Peyer's patch (tissue), 4 donors: Measurements from ENCODE around the gene MYBPH. TPM values are rescaled to one million over a fixed set of nuclear protein-coding genes. Genes with fewer than 3 reads are reported as not detected.
A peak's percentile ranks its signal among the peaks of the same experiment; 100 is the strongest.

Experiments used
- DNase-seq, 3 donors: peaks; one replicate each; pipeline ENCODE4 v3.0.0-alpha.2; 2017 to 2019
- H3K27ac ChIP-seq, 4 donors: fragments of 200-600 bp; sonication (generic); one replicate each; pipeline ENCODE4 v1.5.1; 2016 to 2019
- H3K27me3 ChIP-seq, 2 donors: fragments of 200-600 bp; sonication (generic); one replicate each; pipeline ENCODE4 v1.5.1; 2019
- H3K36me3 ChIP-seq, 3 donors: fragments of 200-600 bp; sonication (generic); one replicate each; pipeline ENCODE4 v1.5.1; 2016 to 2019
- H3K4me1 ChIP-seq, 4 donors: fragments of 200-600 bp; sonication (generic); one replicate each; pipeline ENCODE4 v1.5.1; 2016 to 2019
- H3K4me3 ChIP-seq, 4 donors: fragments of 200-600 bp; sonication (generic); 1 replicate in 3 of 4; 2 replicates in 1 of 4; pipeline ENCODE4 v1.5.1; 2016 to 2019; ENCODE audit warnings: mild to moderate bottlenecking in 1 of 4
- H3K9me3 ChIP-seq, 4 donors: fragments of 200-600 bp; sonication (generic); one replicate each; pipeline ENCODE4 v1.5.1; 2016 to 2019; ENCODE audit warnings: mild to moderate bottlenecking in 1 of 4
- POLR2A ChIP-seq, 2 donors: fragments of 450-650 bp; IDR thresholded peaks; one replicate each; pipeline ENCODE4 v1.5.1; 2017; ENCODE audit warnings: antibody characterized with exemption in 2 of 2, mild to moderate bottlenecking in 2 of 2, moderate library complexity in 2 of 2
- total RNA-seq, 4 donors: library from RNA; depleted of rRNA; stranded (reverse); fragments of >200 nt; gene quantifications; one replicate each; pipeline ENCODE4 v1.1.0, GENCODE V29; 2016
- TF ChIP-seq, protein P1 (sequence below), 6 experiments: fragments of 450-650 bp in 4 of 6; fragments of 200-600 bp in 2 of 6; sonication (generic) in 1 of 6; IDR thresholded peaks; one replicate each; pipeline ENCODE4 v1.5.1; 2017 to 2019; ENCODE audit warnings: antibody characterized with exemption in 6 of 6, mild to moderate bottlenecking in 3 of 6, moderate library complexity in 1 of 6

MYBPH gene
- total RNA-seq, 4 donors from 2014 or later: not detected

DNA sequence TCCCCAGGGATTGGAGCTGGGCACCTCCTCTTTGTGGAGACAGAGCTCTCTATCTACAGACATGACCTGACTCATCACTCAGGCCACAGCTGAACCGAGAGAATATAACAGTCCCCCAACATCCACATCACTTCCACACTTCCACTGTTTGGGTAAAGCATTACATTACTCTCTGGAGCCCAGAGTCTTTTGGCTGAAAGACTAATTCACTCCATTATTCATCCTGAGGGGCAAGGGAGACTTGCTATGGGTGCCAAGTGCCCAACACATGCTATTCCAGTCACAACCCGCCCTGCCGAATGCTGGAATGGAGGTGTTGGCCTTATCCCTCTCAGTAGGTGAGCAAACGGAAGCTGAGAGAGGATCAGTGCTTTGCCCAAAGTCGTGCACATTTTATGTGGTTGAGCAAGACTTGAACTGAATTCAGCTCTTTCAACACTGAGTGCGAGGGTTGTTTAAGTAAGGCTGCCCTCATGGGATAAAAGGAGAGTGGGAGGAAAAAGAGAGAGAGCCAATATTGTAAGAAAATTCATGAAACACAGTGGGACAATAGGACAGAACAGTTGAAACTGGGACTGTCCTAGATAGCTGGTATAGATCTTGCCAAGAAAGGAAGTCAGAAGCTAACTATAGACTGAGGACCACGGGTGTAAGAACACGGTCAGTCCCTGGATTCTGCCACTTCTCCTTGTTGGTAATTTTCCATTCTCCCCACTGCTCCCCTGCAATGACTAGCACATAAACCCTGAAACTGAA lies 24.4 kb upstream of the MYBPH start:
- Histone ChIP-seq H3K4me3 (no peak overlapping the region), H3K27ac (peak overlapping the region; percentile 27 to 75 (median 50)), H3K36me3 (no peaks in the 10 kb centered on the region)

DNA sequence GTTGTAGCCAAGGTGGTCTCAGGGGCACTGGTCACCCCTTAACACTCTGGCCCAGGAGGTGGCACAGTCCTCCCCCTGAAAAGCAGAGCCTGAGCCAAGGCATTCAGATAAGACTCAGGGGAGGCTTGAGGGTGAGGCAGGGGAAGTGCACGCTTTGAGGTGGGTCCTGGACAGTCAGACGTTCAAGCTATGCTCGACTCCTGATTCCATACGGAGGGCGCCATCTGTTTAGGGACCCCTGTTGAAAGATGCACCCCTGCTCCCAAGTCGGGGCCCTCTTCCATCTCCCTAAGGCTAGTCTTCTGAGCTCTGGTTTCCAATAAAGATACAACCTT lies 23.8 kb upstream of the MYBPH start:
- TF ChIP-seq POLR2A (IDR thresholded peaks at IDR 0.05): no peak
- TF ChIP-seq, protein P1, sequence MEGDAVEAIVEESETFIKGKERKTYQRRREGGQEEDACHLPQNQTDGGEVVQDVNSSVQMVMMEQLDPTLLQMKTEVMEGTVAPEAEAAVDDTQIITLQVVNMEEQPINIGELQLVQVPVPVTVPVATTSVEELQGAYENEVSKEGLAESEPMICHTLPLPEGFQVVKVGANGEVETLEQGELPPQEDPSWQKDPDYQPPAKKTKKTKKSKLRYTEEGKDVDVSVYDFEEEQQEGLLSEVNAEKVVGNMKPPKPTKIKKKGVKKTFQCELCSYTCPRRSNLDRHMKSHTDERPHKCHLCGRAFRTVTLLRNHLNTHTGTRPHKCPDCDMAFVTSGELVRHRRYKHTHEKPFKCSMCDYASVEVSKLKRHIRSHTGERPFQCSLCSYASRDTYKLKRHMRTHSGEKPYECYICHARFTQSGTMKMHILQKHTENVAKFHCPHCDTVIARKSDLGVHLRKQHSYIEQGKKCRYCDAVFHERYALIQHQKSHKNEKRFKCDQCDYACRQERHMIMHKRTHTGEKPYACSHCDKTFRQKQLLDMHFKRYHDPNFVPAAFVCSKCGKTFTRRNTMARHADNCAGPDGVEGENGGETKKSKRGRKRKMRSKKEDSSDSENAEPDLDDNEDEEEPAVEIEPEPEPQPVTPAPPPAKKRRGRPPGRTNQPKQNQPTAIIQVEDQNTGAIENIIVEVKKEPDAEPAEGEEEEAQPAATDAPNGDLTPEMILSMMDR (IDR thresholded peaks at IDR 0.05): no peak
- Histone ChIP-seq H3K9me3 (no peaks in the 10 kb centered on the region), H3K27me3 (no peaks in the 10 kb centered on the region), H3K36me3 (no peaks in the 10 kb centered on the region), H3K4me3 (no peak overlapping the region), H3K27ac (peak overlapping the region in 2 of 4 donors; percentile 44 to 75), H3K4me1 (peaks cover 0 to 2% (median 0%) of the 10 kb centered on the region in 4 donors)
- DNase-seq: peak in 1 of 3 donors; percentile 38

More for the DNA sequence above, 24.4 kb upstream of the MYBPH start:
- H3K9me3 ChIP-seq: no peaks in the 10 kb centered on the region
- TF ChIP-seq, protein P1 (IDR thresholded peaks at IDR 0.05): no peak
- TF ChIP-seq POLR2A (IDR thresholded peaks at IDR 0.05): no peak
- H3K4me1 ChIP-seq: peaks cover 0 to 2% (median 0%) of the 10 kb centered on the region in 4 donors
- no peaks in the 10 kb centered on the region for H3K27me3 ChIP-seq
- peak in 1 of 3 donors; percentile 35 for DNase-seq

DNA sequence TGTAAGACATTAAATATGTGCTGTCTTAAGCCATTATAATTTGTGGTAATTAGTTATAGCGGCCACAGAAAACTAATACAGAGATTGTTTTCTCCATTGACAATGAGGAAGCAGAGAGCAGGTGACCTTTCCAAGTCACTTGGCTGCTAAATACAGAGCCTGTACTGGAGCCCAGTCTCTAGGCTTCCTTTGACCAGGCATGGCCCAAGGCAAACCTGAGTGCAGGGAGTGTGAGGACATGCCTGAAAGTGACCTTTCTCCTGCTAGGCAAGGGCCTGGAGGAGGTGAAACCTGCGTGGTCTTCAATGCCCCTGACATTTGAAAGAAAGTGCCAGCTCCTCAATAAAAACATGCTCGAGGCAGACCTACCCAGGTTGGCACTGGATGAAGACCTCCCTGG lies 23.4 kb upstream of the MYBPH start:
- Histone ChIP-seq H3K9me3 (no peaks in the 10 kb centered on the region), H3K4me3 (no peak overlapping the region), H3K27me3 (no peaks in the 10 kb centered on the region), H3K4me1 (peaks cover 0 to 2% (median 0%) of the 10 kb centered on the region in 4 donors), H3K36me3 (no peaks in the 10 kb centered on the region), H3K27ac (peak overlapping the region in 1 of 4 donors; percentile 75)
- DNase-seq: no peak
- TF ChIP-seq, protein P1 (IDR thresholded peaks at IDR 0.05): no peak
- no peak for TF ChIP-seq POLR2A (IDR thresholded peaks at IDR 0.05)

DNA sequence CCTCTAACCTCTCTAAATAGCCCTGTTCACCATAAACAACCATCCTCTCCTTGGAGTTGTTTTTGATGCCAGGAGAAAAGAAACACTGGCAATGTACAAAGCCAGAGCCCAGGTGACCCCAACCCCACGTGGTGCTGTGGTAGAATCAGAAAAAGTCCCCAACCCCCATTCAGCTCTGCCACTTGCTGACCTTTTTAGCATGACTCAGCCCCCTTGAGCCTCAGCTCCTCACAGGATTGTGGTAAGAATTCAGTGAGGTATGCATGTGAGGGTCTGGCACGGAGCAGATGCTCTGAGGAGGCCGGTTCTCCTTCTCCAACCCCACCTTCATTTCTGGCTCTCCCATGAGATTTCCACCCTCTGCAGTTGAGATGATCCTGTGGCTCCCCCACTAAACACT lies 22.0 kb upstream of the MYBPH start:
- DNase-seq: peak in 1 of 3 donors; percentile 11
- Histone ChIP-seq H3K4me1 (no peaks in the 10 kb centered on the region), H3K9me3 (no peaks in the 10 kb centered on the region), H3K36me3 (no peaks in the 10 kb centered on the region), H3K27ac (no peak overlapping the region), H3K27me3 (no peaks in the 10 kb centered on the region), H3K4me3 (no peak overlapping the region)
- TF ChIP-seq POLR2A (IDR thresholded peaks at IDR 0.05): no peak
- TF ChIP-seq, protein P1 (IDR thresholded peaks at IDR 0.05): no peak

DNA sequence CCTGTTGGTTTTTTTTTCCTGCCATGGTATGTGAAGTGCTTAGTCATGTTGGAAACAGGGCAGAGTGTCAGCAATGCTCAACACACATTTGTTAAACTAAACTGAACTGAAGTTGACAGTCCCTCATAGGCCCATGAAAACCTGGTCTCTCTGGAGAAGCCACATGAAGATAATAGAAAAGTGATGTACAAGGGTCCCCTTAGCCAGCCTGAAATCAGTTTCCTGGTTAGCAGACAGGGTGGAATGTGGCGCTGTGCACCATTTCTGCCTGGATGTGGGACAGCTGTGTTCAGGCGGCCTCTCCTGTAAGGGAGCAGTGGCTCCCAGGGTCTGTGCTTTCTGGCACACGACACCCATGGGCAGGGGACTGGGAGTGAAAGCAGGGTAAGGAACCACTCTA lies 20.7 kb upstream of the MYBPH start:
- Histone ChIP-seq H3K36me3 (no peaks in the 10 kb centered on the region), H3K27me3 (no peaks in the 10 kb centered on the region), H3K4me3 (no peak overlapping the region), H3K27ac (peak overlapping the region in 2 of 4 donors; percentile 35 to 41), H3K4me1 (no peaks in the 10 kb centered on the region), H3K9me3 (no peaks in the 10 kb centered on the region)
- TF ChIP-seq POLR2A (IDR thresholded peaks at IDR 0.05): no peak
- TF ChIP-seq, protein P1 (IDR thresholded peaks at IDR 0.05): no peak
- DNase-seq: no peak
